ENCODE data around the gene ESD. TPM values are rescaled to one million over a fixed set of nuclear protein-coding genes. Genes with fewer than 3 reads are reported as not detected.
A peak's percentile ranks its signal among the peaks of the same experiment; 100 is the strongest.

Gene ESD
- total RNA-seq, 2 experiments from 2014 or later: 71.7 to 73.7 TPM

GRCh38 chr13:46751811-46752635 lies 44.9 kb downstream of the ESD start:
- Mint-ChIP-seq H3K9me3 (ENCODE audit: low read depth) (no peaks in the 10 kb centered on the region), H3K27ac (peak overlapping the region; percentile 89), H3K4me1 (peaks cover 40% of the 10 kb centered on the region), H3K4me3 (peak overlapping the region; percentile 38), H3K27me3 (no peaks in the 10 kb centered on the region), H3K36me3 (peaks cover 35% of the 10 kb centered on the region)
- peak; percentile 92 for DNase-seq
- CTCF ChIA-PET: interaction anchor here (0.6 to 1.5 kb wide), 8 partner anchors 13 to 200 kb away, joined by 3 to 10 read pairs (median 3); no protein-coding TSS in a partner anchor
- peak; percentile 99 for ATAC-seq

GRCh38 chr13:46749951-46750350 lies 47.0 kb downstream of the ESD start:
- no peaks in the 10 kb centered on the region for H3K9me3 Mint-ChIP-seq (ENCODE audit: low read depth)
- CTCF ChIA-PET: no interaction called here
- ATAC-seq (no peak), DNase-seq (no peak)
- H3K4me1 Mint-ChIP-seq: peaks cover 40% of the 10 kb centered on the region
- H3K27me3 Mint-ChIP-seq: no peaks in the 10 kb centered on the region
- no peak overlapping the region for H3K4me3 Mint-ChIP-seq
- H3K36me3 Mint-ChIP-seq: peaks cover 47% of the 10 kb centered on the region
- peak overlapping the region; percentile 16 for H3K27ac Mint-ChIP-seq

GRCh38 chr13:46748300-46748699 lies 48.7 kb downstream of the ESD start:
- H3K27me3 Mint-ChIP-seq: no peaks in the 10 kb centered on the region
- H3K4me3 Mint-ChIP-seq: no peak overlapping the region
- DNase-seq: no peak
- CTCF ChIA-PET: no interaction called here
- peaks cover 48% of the 10 kb centered on the region for H3K36me3 Mint-ChIP-seq
- peaks cover 29% of the 10 kb centered on the region for H3K4me1 Mint-ChIP-seq
- no peak overlapping the region for H3K27ac Mint-ChIP-seq
- no peak for ATAC-seq
- no peaks in the 10 kb centered on the region for H3K9me3 Mint-ChIP-seq (ENCODE audit: low read depth)

- Mint-ChIP-seq H3K27ac (no peak overlapping the region), H3K27me3 (no peaks in the 10 kb centered on the region), H3K4me1 (peaks cover 19% of the 10 kb centered on the region), H3K36me3 (peaks cover 47% of the 10 kb centered on the region), H3K4me3 (no peak overlapping the region), H3K9me3 (ENCODE audit: low read depth) (no peaks in the 10 kb centered on the region)
- CTCF ChIA-PET: no interaction called here
- no peak for DNase-seq
- ATAC-seq: no peak
Measured at GRCh38 chr13:46747031-46747820, 49.7 kb downstream of the ESD start.

- Mint-ChIP-seq H3K27me3 (no peaks in the 10 kb centered on the region), H3K27ac (no peak overlapping the region), H3K9me3 (ENCODE audit: low read depth) (no peaks in the 10 kb centered on the region), H3K36me3 (peaks cover 52% of the 10 kb centered on the region), H3K4me3 (no peak overlapping the region), H3K4me1 (peaks cover 6% of the 10 kb centered on the region)
- DNase-seq (no peak), ATAC-seq (no peak)
- CTCF ChIA-PET: interaction anchor here (1.2 kb wide), 1 partner anchor 194 kb away, joined by 3 read pairs; no protein-coding TSS in a partner anchor
Measured at GRCh38 chr13:46745706-46746105, 51.3 kb downstream of the ESD start.

- Mint-ChIP-seq H3K27me3 (no peaks in the 10 kb centered on the region), H3K36me3 (peaks cover 46% of the 10 kb centered on the region), H3K4me1 (no peaks in the 10 kb centered on the region), H3K9me3 (ENCODE audit: low read depth) (no peaks in the 10 kb centered on the region), H3K4me3 (no peak overlapping the region), H3K27ac (no peak overlapping the region)
- ATAC-seq (no peak), DNase-seq (no peak)
- CTCF ChIA-PET: interaction anchor here (1.2 kb wide), 1 partner anchor 193 kb away, joined by 3 read pairs; no protein-coding TSS in a partner anchor
Measured at GRCh38 chr13:46745062-46745461, 51.9 kb downstream of the ESD start.

- Mint-ChIP-seq H3K27ac (no peak overlapping the region), H3K4me3 (no peak overlapping the region), H3K4me1 (no peaks in the 10 kb centered on the region), H3K27me3 (no peaks in the 10 kb centered on the region), H3K9me3 (ENCODE audit: low read depth) (no peaks in the 10 kb centered on the region), H3K36me3 (peaks cover 32% of the 10 kb centered on the region)
- DNase-seq (no peak), ATAC-seq (no peak)
- CTCF ChIA-PET: interaction anchor here (0.7 kb wide), 1 partner anchor 29 kb away, joined by 3 read pairs; no protein-coding TSS in a partner anchor
Measured at GRCh38 chr13:46743191-46743590, 53.8 kb downstream of the ESD start.

- H3K4me1 Mint-ChIP-seq: no peaks in the 10 kb centered on the region
- no peaks in the 10 kb centered on the region for H3K9me3 Mint-ChIP-seq (ENCODE audit: low read depth)
- no peak overlapping the region for H3K27ac Mint-ChIP-seq
- CTCF ChIA-PET: interaction anchor here (1.3 kb wide), 1 partner anchor 188 kb away, joined by 4 read pairs; no protein-coding TSS in a partner anchor
- H3K4me3 Mint-ChIP-seq: no peak overlapping the region
- DNase-seq: no peak
- peaks cover 22% of the 10 kb centered on the region for H3K36me3 Mint-ChIP-seq
- ATAC-seq: no peak
- H3K27me3 Mint-ChIP-seq: no peaks in the 10 kb centered on the region
Measured at GRCh38 chr13:46739447-46740098, 57.4 kb downstream of the ESD start.

GRCh38 chr13:46738766-46739165 lies 58.2 kb downstream of the ESD start:
- Mint-ChIP-seq H3K9me3 (ENCODE audit: low read depth) (no peaks in the 10 kb centered on the region), H3K4me3 (no peak overlapping the region), H3K4me1 (no peaks in the 10 kb centered on the region), H3K36me3 (peaks cover 14% of the 10 kb centered on the region), H3K27me3 (no peaks in the 10 kb centered on the region), H3K27ac (no peak overlapping the region)
- ATAC-seq: no peak
- DNase-seq: no peak
- CTCF ChIA-PET: interaction anchor here (1.3 kb wide), 1 partner anchor 187 kb away, joined by 4 read pairs; no protein-coding TSS in a partner anchor

- DNase-seq: no peak
- ATAC-seq: no peak
- H3K27ac Mint-ChIP-seq: no peak overlapping the region
- H3K4me3 Mint-ChIP-seq: no peak overlapping the region
- no peaks in the 10 kb centered on the region for H3K9me3 Mint-ChIP-seq (ENCODE audit: low read depth)
- no peaks in the 10 kb centered on the region for H3K4me1 Mint-ChIP-seq
- CTCF ChIA-PET: interaction anchor here (1.3 kb wide), 1 partner anchor 186 kb away, joined by 4 read pairs; no protein-coding TSS in a partner anchor
- peaks cover 13% of the 10 kb centered on the region for H3K36me3 Mint-ChIP-seq
- no peaks in the 10 kb centered on the region for H3K27me3 Mint-ChIP-seq
Measured at GRCh38 chr13:46738055-46738454, 58.9 kb downstream of the ESD start.

GRCh38 chr13:46736541-46737310 lies 60.2 kb downstream of the ESD start:
- CTCF ChIA-PET: interaction anchor here (0.8 to 1.4 kb wide), 3 partner anchors 12 to 186 kb away, joined by 3 read pairs; no protein-coding TSS in a partner anchor

GRCh38 chr13:46735425-46735824 lies 61.5 kb downstream of the ESD start:
- Mint-ChIP-seq H3K4me1 (no peaks in the 10 kb centered on the region), H3K36me3 (peaks cover 14% of the 10 kb centered on the region), H3K27me3 (no peaks in the 10 kb centered on the region), H3K27ac (no peak overlapping the region), H3K4me3 (no peak overlapping the region), H3K9me3 (ENCODE audit: low read depth) (no peaks in the 10 kb centered on the region)
- no peak for ATAC-seq
- CTCF ChIA-PET: no interaction called here
- no peak for DNase-seq

More at GRCh38 chr13:46736541-46737310, 60.2 kb downstream of the ESD start:
- peaks cover 15% of the 10 kb centered on the region for H3K36me3 Mint-ChIP-seq
- no peak overlapping the region for H3K27ac Mint-ChIP-seq
- H3K27me3 Mint-ChIP-seq: no peaks in the 10 kb centered on the region
- DNase-seq (no peak), ATAC-seq (no peak)
- no peaks in the 10 kb centered on the region for H3K9me3 Mint-ChIP-seq (ENCODE audit: low read depth)
- H3K4me3 Mint-ChIP-seq: no peak overlapping the region
- H3K4me1 Mint-ChIP-seq: no peaks in the 10 kb centered on the region

All from activated CD8-positive, alpha-beta memory T cell treated with anti-CD3 and anti-CD28 coated beads, Interleukin-2, amount 10 ng/mL, durations not matched to agents 7 days and 5 days (primary cell).